HEK293 (cell line): ENCODE results near the gene LY6G5C.

Experiments used
- CTCF ChIA-PET: fragments of 350-600 bp; formaldehyde crosslinking; extraction: SDS; loops from one replicate; lab custom pipeline; 2021; ENCODE audit warnings: antibody characterized with exemption; lab: Yijun Ruan, JAX
- POLR2A ChIA-PET: fragments of 300-600 bp; formaldehyde crosslinking; extraction: SDS; loops from one replicate; lab custom pipeline; 2020; ENCODE audit warnings: antibody characterized with exemption, inconsistent platforms; lab: Yijun Ruan, JAX
- H3K27ac ChIP-seq: fragments of 200-500 bp; sonication (Bioruptor generic); 2 replicates; pipeline ENCODE4 v1.5.1; 2014; ENCODE audit warnings: low read depth, low read length, control low read depth, inconsistent platforms; ENCODE audit errors: extremely low read depth
- H3K36me3 ChIP-seq, 2 experiments: fragments of 200-500 bp in 1 of 2; sonication (Bioruptor generic) in 1 of 2; 1 replicate in 1 of 2; 2 replicates in 1 of 2; pipeline ENCODE4 v1.5.1; 2014 to 2017; ENCODE audit warnings: inconsistent platforms in 2 of 2, low read length in 2 of 2; ENCODE audit not compliant: control insufficient read depth in 2 of 2, insufficient read depth in 1 of 2
- H3K4me1 ChIP-seq: fragments of 200-500 bp; sonication (Bioruptor generic); 2 replicates; pipeline ENCODE4 v1.5.1; 2014; ENCODE audit warnings: mild to moderate bottlenecking, low read length, inconsistent platforms; ENCODE audit not compliant: control insufficient read depth, insufficient read depth
- H3K4me3 ChIP-seq: 2 replicates; pipeline ENCODE4 v1.5.1; 2011; ENCODE audit warnings: low read depth, mild to moderate bottlenecking, control low read depth, low read length, moderate library complexity
- H3K9me3 ChIP-seq: fragments of 200-500 bp; sonication (Bioruptor generic); 2 replicates; pipeline ENCODE4 v1.5.1; 2014; ENCODE audit warnings: low read depth, low read length, inconsistent platforms; ENCODE audit not compliant: control insufficient read depth, insufficient read depth
- PATZ1 ChIP-seq: fragments of 450-650 bp; formaldehyde crosslinking; IDR thresholded peaks from 2 replicates; pipeline ENCODE4 v1.5.1; 2016; ENCODE audit warnings: missing biosample characterization, missing genetic modification characterization
- PBX3 ChIP-seq: sonication (generic); formaldehyde crosslinking; IDR thresholded peaks from 2 replicates; pipeline ENCODE4 v1.8.1; 2022; ENCODE audit warnings: mild to moderate bottlenecking, moderate library complexity, missing genetic modification reagents
- PRDM10 ChIP-seq: fragments of 450-650 bp; formaldehyde crosslinking; IDR thresholded peaks from 2 replicates; pipeline ENCODE4 v1.5.1; 2016; ENCODE audit warnings: missing biosample characterization, missing genetic modification characterization
- REST ChIP-seq: fragments of 450-650 bp; formaldehyde crosslinking; IDR thresholded peaks from 2 replicates; pipeline ENCODE4 v1.5.1; 2016; ENCODE audit warnings: missing biosample characterization, missing genetic modification characterization
- ZBTB10 ChIP-seq: fragments of 450-650 bp; formaldehyde crosslinking; IDR thresholded peaks from 2 replicates; pipeline ENCODE4 v1.5.1; 2016; ENCODE audit warnings: missing biosample characterization, missing genetic modification characterization
- ZBTB6 ChIP-seq: fragments of 450-650 bp; formaldehyde crosslinking; IDR thresholded peaks from 2 replicates; pipeline ENCODE4 v1.5.1; 2017; ENCODE audit warnings: missing biosample characterization, missing genetic modification characterization
- ZNF174 ChIP-seq: fragments of 450-650 bp; formaldehyde crosslinking; IDR thresholded peaks from 2 replicates; pipeline ENCODE4 v1.5.0; 2017; ENCODE audit warnings: missing biosample characterization, mild to moderate bottlenecking, missing genetic modification characterization

LY6G5C gene

GRCh38 chr6:31660381-31661261, 20.2 kb downstream of the LY6G5C start, which contains the start of gene C6orf47 (continued):
- TF ChIP-seq PATZ1 (tag by site-specific recombination) (peak; percentile 88), ZNF174 (no peak), ZBTB6 (tag by site-specific recombination) (no peak; the same call in 1 of the 2 replicates)

GRCh38 chr6:31659649-31660380, 21.1 kb downstream of the LY6G5C start:
- ChIA-PET POLR2A (interaction anchor here (0.6 to 7.4 kb wide), 28 partner anchors 7 to 1312 kb away, joined by 3 to 180 read pairs (median 5); partner anchors contain the start of genes ABHD16A, APOM, ATP6V1G2 and BAG6), CTCF (interaction anchor here (0.5 to 1.5 kb wide), 6 partner anchors 8 to 171 kb away, joined by 3 to 16 read pairs (median 4); partner anchors contain the start of gene BAG6)
- peaks cover 0 to 55% of the 10 kb centered on the region in 2 experiments; a peak in 2 of 3 replicates for H3K36me3 ChIP-seq
- H3K27ac ChIP-seq, result peak overlapping the region; percentile 73
- H3K4me3 ChIP-seq, result peak overlapping the region; percentile 67
- no peaks in the 10 kb centered on the region for H3K9me3 ChIP-seq
- TF ChIP-seq REST (tag by site-specific recombination), result peak; percentile 91
- no peak; the same call in 1 of the 2 replicates for TF ChIP-seq PBX3
- TF ChIP-seq PRDM10 (tag by site-specific recombination), result 0 out of 2 replicates have a peak, but pooled peaks have one; percentile 7
- TF ChIP-seq ZBTB10 (tag by site-specific recombination), result peak; percentile 37; the same call in 1 of the 2 replicates
- TF ChIP-seq, all 188 proteins: peak for 3
- H3K4me1 ChIP-seq, result peaks cover 6% of the 10 kb centered on the region; the same call in 1 of the 2 replicates
